GM18499 (cell line): ENCODE results near the gene KCNK18.

Experiments
- ATAC-seq: cut with Tn5 transposase; IDR thresholded peaks from one replicate; pipeline ENCODE4 v1.9.1; 2021; ENCODE audit warnings: moderate number of reproducible peaks; ENCODE audit not compliant: insufficient read depth, unreplicated experiment

KCNK18 gene

DNA sequence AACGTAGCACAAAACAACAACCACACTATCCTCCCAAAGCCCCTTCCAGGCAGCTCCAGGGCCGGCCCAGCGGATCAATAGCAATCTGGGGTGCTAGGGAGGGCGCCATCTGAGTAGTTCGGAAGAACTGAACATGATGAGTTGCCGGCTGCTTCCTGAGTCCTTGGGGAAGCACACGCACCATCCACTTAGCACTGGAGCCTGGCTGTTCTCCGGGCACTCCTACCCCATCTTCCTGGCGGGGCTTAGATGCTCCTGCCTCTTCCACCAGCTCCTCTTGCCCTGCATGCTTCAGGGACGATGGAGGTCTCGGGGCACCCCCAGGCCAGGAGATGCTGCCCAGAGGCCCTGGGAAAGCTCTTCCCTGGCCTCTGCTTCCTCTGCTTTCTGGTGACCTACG is at the start of gene KCNK18:
Gene KCNK18, plus strand, starts transcription at position 301 of the 400 bp plus-strand sequence. Its CDS starts 0 bp downstream, at position 301.
- no peak for ATAC-seq

DNA sequence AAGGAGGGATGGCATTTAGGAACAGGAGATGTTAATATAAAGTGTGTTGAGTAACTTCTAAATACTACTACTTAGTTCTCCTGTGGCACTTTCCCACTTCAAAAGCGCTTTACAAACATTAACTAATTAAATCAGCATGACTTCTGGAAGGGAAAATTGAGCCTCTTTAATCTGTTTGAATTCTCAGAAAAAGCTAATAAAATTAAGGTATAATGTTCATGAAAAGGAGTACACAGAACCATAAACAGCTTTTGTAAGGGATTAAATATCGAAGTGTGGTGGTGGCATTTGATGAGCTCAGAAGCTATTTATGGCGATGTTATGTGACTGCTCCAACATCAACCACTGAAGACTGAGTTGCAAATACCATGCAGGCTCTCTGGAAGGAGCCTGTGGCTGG is 49.0 kb upstream of the KCNK18 start:
- ATAC-seq = no peak

DNA sequence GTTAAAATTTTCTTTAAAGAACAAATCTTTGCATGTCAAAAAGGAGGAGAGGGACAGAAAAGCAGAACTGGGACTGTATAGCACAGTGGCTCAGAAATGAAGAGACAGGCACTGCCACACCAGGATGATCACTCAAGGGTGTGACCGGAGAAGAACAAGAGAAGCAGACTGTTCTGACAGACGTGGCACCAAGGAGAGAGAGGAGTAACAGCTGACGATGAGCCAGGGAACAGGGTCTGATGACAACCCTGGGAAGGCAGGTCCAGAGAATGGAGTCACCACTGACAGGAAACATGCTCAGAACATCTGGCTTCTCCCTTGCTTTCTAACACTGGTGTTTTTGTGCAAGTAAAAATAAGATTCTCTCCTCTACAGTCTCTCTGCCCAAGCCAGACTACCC is 44.6 kb upstream of the KCNK18 start:
- no peak for ATAC-seq

DNA sequence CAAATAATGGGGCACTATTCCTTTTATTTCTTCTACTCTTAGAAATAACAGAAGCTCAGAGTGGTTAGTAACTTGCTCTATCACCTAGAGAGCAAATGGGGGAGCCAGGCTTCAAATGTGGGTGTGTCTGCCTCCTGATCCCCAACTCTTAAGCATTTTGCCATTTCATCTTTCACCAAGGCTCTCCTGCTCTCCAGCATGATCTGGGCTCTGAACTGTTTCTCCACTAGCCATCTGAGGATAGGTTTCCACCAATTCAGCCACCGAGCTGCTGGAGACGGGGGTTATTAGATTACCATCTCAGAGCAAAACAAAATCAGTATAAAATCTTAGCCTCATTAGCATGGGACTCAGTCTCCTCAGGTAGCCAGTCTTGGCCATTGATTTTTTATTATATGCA is 39.0 kb upstream of the KCNK18 start:
- ATAC-seq = no peak

DNA sequence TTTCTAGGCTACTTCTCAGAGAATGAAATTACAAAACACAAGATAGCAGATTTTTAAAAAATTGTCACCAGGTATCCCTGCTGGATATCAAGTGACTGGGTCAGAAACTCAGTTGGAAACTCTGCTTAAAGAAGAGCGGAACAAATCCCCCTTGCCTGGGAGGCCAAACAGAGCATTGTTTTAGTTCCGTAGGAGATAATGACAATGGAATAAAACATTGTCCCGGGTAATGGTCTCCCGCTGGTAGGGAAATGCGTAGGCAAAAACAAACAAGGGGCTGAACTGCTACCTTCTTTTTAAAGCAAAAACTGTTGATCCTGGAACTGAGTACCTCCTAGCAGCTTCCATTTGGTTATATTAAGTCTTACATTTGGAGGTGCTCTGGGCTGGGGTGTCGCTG is 37.9 kb upstream of the KCNK18 start:
- no peak for ATAC-seq

DNA sequence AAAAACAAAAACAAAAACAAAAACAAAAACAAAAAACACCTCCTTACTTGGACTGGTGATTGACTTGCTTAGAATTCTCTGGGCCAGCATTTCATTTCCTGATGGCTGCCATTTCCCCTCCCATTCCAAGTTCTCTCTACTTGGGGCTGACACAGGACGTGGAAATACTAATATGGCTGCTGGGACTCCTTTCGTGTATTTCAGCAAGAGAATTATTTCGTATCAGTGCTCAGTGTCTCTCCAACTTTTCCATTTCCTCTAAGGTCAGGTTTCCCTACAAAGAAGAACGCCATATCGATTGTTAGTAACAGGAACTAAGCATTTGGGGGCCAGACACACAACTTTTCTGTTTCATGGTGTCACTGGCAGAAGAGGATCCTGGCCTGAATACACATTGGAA is 36.7 kb upstream of the KCNK18 start:
- ATAC-seq = no peak

DNA sequence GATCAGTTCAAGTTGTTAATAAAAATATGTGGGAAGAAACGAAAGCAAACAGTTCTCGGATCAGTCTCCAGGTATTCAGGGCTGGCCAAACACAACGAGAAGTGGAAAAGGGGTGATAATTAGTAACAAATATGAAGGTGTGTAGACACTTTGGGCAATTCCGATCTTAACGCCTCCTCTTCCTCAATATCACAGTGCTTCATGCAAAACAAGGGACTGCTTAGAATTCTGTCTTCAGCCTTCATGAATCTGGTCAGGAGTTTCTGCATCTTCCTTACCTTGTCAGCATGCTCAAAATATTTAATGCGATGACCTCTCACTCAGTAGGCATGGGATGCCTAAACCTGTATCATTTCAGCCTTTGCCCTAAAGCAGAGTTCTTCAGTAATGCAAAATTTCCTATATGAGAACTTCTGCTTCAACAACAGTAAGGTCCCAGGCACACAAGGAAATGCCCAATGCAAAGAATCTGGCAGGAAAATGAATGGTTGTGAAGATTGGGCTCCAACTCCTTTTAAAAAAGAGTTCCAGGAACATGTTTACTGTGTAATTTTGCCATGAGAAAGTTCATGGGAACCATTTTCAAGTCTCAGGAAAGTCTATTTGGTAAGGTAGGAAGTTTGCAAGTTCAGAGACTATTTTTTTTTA is 35.8 kb upstream of the KCNK18 start:
- no peak for ATAC-seq

DNA sequence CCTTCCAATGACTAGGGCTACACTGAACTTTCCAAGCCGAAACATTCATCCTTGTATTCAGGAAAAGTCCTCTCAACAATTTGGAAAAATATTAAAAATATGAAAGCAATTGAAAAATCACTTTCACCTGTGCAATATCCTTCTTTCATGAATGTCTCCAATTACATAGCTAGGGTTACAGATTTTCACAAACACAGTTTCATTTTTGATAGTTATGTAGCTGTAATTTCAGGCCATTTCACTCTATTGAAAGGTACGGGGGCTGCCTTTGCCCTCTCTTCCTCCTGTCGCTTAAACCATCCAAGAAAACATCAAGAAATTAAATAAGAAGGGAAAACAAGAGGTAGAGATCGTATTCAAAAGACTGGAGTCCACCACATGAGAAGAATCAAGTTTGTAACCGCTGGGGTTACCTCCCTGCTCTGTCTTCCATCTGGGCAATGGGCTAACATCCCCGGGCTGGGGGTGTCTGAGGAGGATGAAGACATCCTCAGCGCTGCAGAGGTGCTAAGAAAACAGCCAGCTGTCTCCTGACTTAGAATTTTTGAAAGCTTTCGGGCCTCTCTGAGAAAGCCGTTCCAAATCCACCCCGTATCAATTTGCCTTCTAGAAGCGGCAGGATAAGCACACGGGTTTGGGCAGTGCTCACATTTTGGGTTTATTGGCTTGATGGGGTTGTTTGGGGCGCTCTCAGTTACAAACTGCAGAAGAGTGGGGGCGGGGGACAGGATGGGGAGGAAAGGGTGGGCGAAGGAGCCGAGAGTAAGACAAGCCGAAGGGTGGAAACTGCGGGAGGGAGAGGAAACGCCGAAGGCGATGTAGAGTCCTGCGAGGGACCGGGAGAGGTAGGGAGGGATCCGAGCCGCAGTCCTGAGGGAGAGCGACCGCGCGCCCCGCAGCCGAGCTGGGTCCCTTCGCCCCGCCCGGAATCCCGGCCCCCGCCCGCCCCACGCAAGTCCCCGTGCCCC is 34.9 kb upstream of the KCNK18 start:
- ATAC-seq = no peak

DNA sequence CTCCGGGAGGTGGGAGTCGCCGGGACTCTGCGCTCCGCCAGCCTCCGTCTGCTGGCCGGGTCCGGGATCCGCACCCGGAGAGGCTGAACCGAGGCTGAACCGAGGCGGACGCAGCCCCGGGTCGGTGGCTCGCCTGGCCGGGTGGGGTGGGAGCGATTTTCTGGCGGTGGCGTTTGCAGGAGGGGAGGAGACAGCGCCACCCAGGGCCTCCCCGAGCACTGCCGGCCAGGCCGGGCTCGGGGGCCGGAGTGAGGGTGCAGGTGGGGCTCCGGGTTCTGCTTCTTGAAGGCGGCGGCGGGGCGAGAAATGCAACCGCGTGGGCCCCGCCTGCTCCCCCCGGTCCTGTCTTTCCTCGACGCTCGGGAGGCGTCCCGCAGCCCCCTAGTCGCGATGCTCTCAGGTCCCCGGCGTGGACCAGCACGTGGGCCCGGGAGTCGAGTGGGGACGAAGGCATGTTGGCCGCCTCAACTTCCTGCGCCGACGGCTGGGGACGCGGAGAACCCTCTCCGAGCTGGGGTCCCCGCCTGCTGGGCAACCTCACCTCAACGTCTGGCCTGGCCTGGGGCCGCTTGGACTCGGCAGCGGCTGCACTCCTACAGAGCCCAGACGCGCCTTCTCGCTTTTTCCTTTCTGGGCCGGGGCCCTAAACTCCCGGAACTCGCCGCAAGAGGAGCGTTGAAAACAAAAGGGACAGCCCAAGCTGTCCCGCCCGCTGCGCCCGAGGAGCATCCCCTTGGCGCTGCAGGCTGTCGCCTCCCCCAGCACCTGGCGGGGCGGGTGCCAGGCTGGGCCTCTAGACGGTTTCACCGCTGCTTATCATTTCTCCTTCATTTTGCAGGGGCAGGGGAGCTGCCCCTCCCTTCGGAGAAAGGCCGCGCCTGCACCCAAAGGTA is 34.0 kb upstream of the KCNK18 start:
- ATAC-seq = no peak

DNA sequence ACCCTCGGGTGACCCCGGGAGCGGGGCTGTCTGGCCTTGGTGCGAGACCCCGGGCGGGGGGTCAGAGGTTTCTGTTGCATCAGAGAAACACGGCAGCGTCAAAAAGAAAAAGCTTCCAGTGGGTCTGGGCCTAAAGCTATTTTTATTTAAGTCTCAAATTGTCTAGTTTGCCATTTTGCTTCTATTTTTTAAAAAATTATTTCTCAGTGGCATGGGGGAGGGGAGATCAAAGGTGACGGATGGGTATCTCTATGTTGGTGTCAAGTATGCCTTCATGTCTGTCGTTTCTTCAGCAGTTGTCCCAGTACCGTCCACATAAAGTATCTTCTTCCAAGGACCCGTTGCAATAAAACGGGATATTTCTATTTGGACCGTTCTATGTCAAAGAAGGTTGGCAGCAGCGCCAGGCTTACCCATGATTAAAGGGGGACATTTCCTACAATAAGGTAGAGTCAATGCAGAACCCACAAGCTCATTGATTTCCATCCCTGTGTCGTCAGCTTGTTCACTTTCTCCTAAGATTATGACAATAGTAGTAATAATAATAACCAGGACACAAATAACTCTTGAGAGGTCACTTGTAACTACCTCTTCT is 33.2 kb upstream of the KCNK18 start:
- ATAC-seq = no peak

DNA sequence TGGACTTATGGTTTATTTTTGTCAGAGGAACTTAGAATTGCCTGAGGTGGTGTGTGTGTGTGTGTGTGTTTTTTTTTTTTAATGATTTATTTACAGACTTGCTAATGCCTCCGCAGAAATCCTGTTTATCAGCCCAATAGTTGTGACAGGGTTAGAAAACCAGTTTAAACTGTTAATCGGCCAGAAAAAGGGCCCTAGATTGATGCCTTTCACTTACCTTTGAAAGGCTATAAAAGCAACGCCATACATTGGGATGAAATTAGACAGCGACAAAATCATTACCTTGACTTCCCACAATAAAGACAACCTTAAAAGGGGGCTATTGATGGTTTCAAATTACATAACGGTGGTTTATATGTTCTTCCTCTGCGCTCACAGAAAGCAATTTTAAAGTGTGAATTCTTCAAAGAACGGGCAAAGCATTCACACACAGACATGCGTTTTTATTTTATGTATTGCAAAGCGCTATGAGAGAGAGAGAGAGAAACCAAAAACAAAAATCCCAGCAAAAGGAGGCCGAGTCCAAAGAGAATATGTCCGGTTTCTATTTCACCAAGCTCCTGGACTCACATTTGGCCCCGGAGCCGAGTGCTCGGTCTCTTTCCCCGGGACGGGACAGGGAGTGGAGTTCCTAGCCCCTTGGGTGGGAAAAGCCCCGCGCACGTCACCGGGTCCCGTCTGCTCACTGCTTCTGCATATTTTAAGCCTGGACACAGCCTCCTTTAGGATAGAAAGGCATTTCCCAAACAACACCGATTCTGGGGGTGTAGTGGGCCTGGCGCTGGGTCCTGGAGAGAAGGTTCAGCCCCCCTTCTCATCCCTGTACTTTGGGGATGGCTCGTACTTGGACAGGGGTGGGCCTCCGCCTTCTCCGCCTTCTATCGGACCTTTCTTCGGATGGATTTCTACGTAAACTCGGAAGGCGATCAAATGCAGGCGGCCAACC is 32.4 kb upstream of the KCNK18 start:
- ATAC-seq = no peak

DNA sequence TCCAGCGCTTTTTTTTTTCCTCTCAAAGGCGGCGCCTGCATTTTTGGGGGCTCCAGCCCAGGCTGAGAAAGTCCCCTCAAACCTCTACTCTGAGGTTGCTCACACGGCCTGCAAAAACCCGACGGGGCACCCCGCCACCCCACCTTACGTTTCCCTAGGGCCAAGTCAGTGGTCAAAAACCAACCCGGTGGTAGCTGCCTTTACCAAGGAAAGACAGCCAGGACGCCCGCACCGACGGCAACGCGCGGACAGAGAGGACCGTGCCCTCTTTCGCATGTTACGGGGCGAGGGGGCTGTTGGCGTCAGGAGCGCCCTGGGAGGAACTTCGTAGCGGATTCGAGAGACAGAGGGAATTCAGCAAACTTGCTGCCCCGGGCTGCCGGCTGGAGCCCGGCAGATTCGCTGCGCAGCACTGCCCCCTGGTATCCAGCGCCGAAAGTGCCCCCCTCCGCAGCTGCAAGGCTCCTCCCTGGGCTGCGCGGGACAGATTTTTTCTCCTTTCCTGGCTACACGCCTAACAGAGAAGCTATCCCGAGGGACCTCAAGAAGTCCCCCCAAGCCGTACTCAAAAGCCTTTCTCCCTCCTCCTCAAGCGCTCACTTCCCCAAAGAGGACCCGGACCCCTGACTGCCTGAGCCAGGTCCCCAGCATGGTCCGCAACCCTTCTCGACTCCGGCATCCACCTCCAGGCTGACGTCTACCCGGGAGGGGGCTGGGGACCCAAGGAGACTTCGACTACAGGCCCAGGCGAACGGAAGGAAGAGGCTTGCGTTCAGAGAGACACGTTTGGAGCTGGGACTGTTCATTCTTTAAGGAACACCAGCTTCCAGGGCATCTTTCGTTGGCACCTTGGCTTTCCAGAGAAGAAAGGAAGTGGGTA is 31.5 kb upstream of the KCNK18 start:
- ATAC-seq = no peak

DNA sequence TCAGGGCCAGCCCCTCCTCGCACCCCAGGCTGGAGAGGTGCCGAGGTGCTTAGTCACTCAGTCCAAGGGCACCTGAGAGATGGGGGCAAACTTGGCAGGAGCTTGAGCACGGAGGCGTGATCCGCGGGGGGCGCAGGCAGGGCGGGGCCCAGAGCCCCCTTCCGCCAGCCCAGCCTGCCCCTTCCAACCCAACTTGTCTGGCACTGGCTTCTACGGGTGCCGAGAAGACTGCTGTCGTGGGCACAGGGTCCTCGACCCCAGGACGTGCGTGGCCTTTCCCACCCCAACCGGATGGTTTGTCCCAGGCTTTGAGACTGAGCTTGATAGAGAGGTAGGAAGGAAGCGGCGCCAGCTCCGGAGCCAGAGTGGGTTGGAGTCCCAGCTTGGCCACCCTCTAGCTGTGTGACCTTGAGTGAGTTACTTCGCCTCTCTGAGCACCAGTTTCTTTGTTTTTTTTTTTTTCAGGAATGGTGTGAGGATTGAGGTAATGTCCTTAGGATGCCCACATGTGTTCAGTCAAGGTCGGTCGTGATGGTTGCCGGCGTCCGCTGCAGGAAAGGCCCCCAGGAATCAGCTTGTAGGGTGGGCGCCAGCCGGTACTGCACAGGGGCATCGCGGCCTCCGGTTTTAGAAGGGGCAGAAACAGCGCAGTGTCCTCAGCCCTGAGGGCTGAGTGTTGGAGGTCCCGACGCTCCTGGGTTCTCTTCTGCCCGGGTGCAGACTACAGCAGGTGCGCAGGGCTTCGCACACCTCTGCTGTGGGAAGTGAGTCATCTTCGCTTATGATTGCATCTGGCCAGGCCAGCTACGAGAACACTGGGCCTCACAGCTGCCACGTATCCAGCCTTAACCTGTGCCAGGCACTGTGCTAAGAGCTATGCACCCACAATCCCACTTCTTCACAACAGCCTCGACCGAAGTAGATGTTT is 30.6 kb upstream of the KCNK18 start:
- ATAC-seq = no peak

DNA sequence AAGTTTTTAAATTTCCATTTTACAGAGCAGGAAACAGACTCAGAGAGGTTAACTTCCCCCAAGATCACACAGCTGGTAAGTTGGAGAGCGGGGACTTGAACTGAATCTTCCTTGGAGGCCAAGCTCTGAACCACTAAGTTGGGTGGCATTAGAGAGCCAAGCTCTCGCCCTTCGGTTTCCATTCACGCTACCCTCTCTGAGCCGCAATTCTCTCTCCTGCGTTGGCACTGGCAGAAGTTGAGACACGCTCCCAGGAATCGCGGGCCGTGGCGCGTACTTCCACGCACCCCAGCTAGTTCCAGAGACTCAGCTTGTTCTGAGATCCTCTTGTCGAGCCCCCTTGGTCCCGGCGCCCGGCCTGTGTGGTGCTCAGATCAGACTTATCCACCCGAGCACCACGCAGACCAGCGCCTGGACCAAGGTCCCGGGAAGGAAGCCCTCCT is 29.9 kb upstream of the KCNK18 start:
- no peak for ATAC-seq

DNA sequence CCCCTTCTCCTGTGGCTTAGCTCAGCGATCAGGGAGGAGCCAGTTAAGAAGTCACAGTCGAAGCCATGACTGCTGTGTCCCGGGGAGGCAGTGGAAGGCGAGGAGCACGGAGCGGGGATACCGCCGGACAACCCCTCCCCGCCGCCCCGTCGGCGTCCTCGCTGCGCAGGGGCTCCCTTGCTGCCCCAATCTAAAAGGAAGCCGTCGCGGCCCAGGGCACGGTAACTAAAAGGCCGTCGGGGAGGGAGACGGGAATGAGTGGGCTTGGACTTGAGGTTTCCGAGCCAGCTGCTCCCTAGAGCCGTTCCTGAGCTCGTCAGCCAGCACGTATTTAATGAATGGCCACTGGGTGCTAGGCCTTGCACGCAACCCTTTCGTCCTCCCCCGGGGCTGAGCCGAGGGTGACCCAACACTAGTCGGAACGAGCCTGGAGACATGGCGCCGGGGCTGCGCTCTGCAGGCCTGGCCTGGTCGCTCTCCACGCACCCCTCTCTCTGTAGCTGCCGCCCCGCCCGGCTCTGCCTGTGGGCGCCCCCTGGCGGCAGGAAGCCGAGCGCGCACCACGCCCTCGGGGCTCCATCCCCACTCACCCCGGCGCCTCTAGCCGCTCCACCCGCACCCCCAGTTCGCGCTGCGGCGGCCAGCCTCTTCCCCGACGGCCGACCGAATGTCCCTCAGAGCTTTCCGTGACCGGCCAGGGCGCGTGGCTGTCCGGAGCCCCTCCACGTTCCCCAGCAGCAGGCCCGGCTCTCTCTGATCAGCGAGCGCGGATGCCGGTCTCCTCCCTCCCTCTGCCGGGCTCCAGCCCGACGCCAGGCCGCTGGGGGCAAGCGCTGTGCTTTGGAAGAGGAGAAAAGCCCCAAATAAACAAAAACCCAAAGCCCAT is 29.3 kb upstream of the KCNK18 start:
- ATAC-seq = no peak

DNA sequence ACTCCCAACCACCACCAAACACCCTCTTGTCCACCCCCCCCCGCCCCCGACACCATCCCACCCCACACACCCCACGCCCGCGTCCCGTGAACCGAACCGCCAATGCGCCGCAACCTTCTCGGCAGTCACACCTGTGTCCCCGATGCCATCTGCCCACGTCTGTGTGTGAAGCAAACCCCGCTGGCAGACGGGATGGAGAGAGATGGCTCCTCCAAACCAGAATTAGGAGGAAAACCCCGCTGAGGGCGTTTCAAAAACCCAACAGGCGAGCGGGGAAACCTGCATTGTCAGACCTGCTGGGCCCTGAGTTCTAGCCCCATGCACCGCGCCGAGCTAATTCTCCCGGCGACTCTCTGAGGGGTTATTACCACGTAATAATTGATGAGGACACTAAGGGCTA is 28.6 kb upstream of the KCNK18 start:
- no peak for ATAC-seq
